Gastroesophageal sphincter (tissue), 3 donors: ENCODE data around the gene ADGRG1.
"Not testable (repeated sequence)": the region's sequence is repeated elsewhere in the genome, so short reads cannot be mapped to it uniquely, and the experiment has no call there.

Experiments
- CTCF ChIP-seq, 4 experiments: fragments of 200-600 bp in 2 of 4; fragments of 450-650 bp in 2 of 4; sonication (generic) in 1 of 4; IDR thresholded peaks; one replicate each; pipeline ENCODE4 v1.5.1; 2017 to 2019; ENCODE audit warnings: antibody characterized with exemption in 4 of 4, mild to moderate bottlenecking in 2 of 4, moderate library complexity in 2 of 4
- POLR2A ChIP-seq, 2 donors: fragments of 450-650 bp; IDR thresholded peaks; one replicate each; pipeline ENCODE4 v1.6.1; 2017; ENCODE audit warnings: antibody characterized with exemption in 2 of 2, mild to moderate bottlenecking in 2 of 2, moderate library complexity in 1 of 2
- POLR2AphosphoS5 ChIP-seq: sonication (generic); formaldehyde crosslinking; IDR thresholded peaks from one replicate; pipeline ENCODE4 v1.6.1; 2017; ENCODE audit warnings: antibody characterized with exemption

- TF ChIP-seq CTCF (IDR thresholded peaks at IDR 0.05); POLR2A (IDR thresholded peaks at IDR 0.05); POLR2AphosphoS5: not testable (repeated sequence)
Measured at GRCh38 chr16:57712569-57712968, 84.1 kb downstream of the ADGRG1 start.
